Nephron progenitor cell (in vitro differentiated cells): ENCODE data around the gene ZC2HC1C.
A peak's percentile ranks its signal among the peaks of the same experiment; 100 is the strongest.

Experiments used
- DNase-seq: peaks from one replicate; pipeline ENCODE4 v3.0.0; 2021
- H3K27ac Mint-ChIP-seq: 2 replicates; pipeline ENCODE4 v1.8.0; 2021; ENCODE audit warnings: mild to moderate bottlenecking, moderate library complexity, mixed read lengths
- H3K27me3 Mint-ChIP-seq: 2 replicates; pipeline ENCODE4 v1.8.0; 2021; ENCODE audit warnings: mild to moderate bottlenecking, low read depth, mixed read lengths; ENCODE audit not compliant: poor library complexity
- H3K36me3 Mint-ChIP-seq: 2 replicates; pipeline ENCODE4 v1.8.0; 2021; ENCODE audit warnings: low read depth, mixed read lengths
- H3K4me1 Mint-ChIP-seq: 2 replicates; pipeline ENCODE4 v1.8.0; 2021; ENCODE audit warnings: mixed read lengths
- H3K4me3 Mint-ChIP-seq: 2 replicates; pipeline ENCODE4 v1.8.0; 2021; ENCODE audit warnings: mild to moderate bottlenecking, moderate library complexity, mixed read lengths
- H3K9me3 Mint-ChIP-seq: 2 replicates; pipeline ENCODE4 v1.8.0; 2021; ENCODE audit warnings: mild to moderate bottlenecking, moderate library complexity, mixed read lengths
- CTCF ChIP-seq: fragments of 200-600 bp; sonication (generic); IDR thresholded peaks from 2 replicates; pipeline ENCODE4 v1.5.0; 2021; ENCODE audit warnings: antibody characterized with exemption

ZC2HC1C gene

GRCh38 chr14:75077794-75078193 lies 8.4 kb downstream of the ZC2HC1C start:
- no peak for TF ChIP-seq CTCF
- H3K4me3 Mint-ChIP-seq, result no peak overlapping the region
- no peaks in the 10 kb centered on the region for H3K9me3 Mint-ChIP-seq
- H3K4me1 Mint-ChIP-seq, result no peaks in the 10 kb centered on the region
- H3K27ac Mint-ChIP-seq, result peak overlapping the region; percentile 65
- peaks cover 12% of the 10 kb centered on the region for H3K36me3 Mint-ChIP-seq
- H3K27me3 Mint-ChIP-seq, result peaks cover 15% of the 10 kb centered on the region
- DNase-seq, result no peak

- Mint-ChIP-seq H3K4me3 (no peak overlapping the region), H3K27ac (no peak overlapping the region), H3K27me3 (peaks cover under 1% of the 10 kb centered on the region), H3K4me1 (no peaks in the 10 kb centered on the region), H3K9me3 (no peaks in the 10 kb centered on the region), H3K36me3 (peaks cover 28% of the 10 kb centered on the region)
- no peak for TF ChIP-seq CTCF
- no peak for DNase-seq
Observed at GRCh38 chr14:75079521-75079920, 10.1 kb downstream of the ZC2HC1C start.

GRCh38 chr14:75081660-75082229 lies 12.3 kb downstream of the ZC2HC1C start:
- H3K4me1 Mint-ChIP-seq, result no peaks in the 10 kb centered on the region
- no peak for TF ChIP-seq CTCF
- H3K27me3 Mint-ChIP-seq, result no peaks in the 10 kb centered on the region
- no peak overlapping the region for H3K27ac Mint-ChIP-seq
- no peak for DNase-seq
- H3K9me3 Mint-ChIP-seq, result no peaks in the 10 kb centered on the region
- H3K36me3 Mint-ChIP-seq, result peaks cover 47% of the 10 kb centered on the region
- no peak overlapping the region for H3K4me3 Mint-ChIP-seq

- no peak overlapping the region for H3K27ac Mint-ChIP-seq
- H3K36me3 Mint-ChIP-seq, result peaks cover 58% of the 10 kb centered on the region
- DNase-seq, result no peak
- no peaks in the 10 kb centered on the region for H3K27me3 Mint-ChIP-seq
- no peak overlapping the region for H3K4me3 Mint-ChIP-seq
- TF ChIP-seq CTCF, result no peak
- H3K4me1 Mint-ChIP-seq, result no peaks in the 10 kb centered on the region
- no peaks in the 10 kb centered on the region for H3K9me3 Mint-ChIP-seq
Observed at GRCh38 chr14:75083271-75083670, 13.8 kb downstream of the ZC2HC1C start.

GRCh38 chr14:75084513-75084912 lies 15.1 kb downstream of the ZC2HC1C start:
- Mint-ChIP-seq H3K9me3 (no peaks in the 10 kb centered on the region), H3K27ac (no peak overlapping the region), H3K4me3 (no peak overlapping the region), H3K27me3 (no peaks in the 10 kb centered on the region), H3K36me3 (peaks cover 64% of the 10 kb centered on the region), H3K4me1 (no peaks in the 10 kb centered on the region)
- no peak for DNase-seq
- TF ChIP-seq CTCF, result no peak

- peaks cover 72% of the 10 kb centered on the region for H3K36me3 Mint-ChIP-seq
- H3K27me3 Mint-ChIP-seq, result no peaks in the 10 kb centered on the region
- TF ChIP-seq CTCF, result no peak
- H3K9me3 Mint-ChIP-seq, result no peaks in the 10 kb centered on the region
- no peak for DNase-seq
- H3K4me3 Mint-ChIP-seq, result no peak overlapping the region
- no peak overlapping the region for H3K27ac Mint-ChIP-seq
- H3K4me1 Mint-ChIP-seq, result no peaks in the 10 kb centered on the region
Observed at GRCh38 chr14:75088153-75088552, 18.7 kb downstream of the ZC2HC1C start.
